Stimulated activated CD8-positive, alpha-beta memory T cell treated with anti-CD3 and anti-CD28 coated beads, Interleukin-7, amount 100 ng/mL, for 24 hours (primary cell): ENCODE results near the gene PRKRA.
"Not testable (repeated sequence)": the region's sequence is repeated elsewhere in the genome, so short reads cannot be mapped to it uniquely, and the experiment has no call there.

ENCODE experiments used
- DNase-seq: peaks from one replicate; pipeline ENCODE4 v3.0.0-alpha.2; 2020; ENCODE audit warnings: low read depth

The PRKRA gene

DNA sequence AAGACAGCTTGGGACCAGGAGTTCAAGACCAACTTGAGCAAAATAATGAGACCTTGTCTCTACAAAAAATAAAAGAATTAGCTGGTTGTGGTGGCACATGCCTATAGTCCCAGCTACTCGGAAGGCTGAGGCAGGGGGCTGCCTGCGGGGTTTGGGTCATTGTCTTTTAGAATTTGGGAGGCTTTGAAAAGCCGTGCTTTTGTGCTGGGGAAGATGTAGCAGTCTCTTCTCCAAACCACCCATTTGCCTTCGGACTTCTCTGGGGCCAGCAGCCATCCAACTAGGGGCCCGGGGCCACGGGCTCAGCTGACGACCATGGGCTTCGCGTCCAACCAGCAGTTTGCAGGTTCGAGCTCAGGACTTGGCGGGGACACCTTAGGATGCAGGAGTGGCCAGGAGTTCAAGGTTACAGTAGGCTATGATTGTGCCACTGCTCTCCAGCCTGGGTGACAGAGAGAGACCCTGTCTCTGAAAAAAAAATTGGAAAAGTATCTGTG lies 6.5 kb upstream of the PRKRA start:
- DNase-seq, result no peak

DNA sequence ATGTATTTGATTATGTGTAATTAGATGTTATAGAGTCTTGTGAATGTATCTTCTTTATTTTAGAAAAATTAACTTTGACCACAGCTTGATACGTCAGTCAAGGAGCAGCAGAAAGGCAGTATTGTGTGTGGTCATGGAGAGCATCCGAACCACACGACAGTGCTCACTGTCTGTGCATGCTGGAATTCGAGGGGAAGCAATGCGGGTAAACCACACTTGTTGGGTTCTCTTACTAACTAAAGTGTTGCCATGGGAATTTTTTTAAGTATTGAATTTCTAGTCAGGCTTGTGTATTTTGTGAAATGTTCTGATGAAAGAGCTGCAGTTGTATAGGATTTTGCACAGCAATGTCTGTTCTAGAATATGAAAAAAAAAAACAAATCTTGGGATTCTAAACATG lies 5.0 kb upstream of the PRKRA start:
- no peak for DNase-seq

DNA sequence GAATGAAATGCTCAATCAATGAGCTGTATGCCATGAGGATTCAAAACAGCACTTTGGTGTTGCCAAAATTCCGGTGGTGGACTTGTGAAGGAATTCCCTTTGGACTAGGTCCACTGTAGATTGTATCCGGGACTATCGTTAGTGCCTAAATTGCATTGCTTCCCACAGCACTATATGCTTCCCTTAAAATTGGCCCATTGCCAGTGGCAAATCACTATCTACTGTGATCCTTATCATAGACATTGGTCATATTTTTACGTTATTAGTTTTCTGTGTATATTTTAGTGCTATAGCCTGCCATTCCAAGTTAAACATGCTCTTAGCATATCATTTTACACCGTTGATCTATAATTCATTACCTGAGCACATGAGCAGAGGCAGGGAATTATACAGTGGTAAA lies 1.9 kb upstream of the PRKRA start:
- no peak for DNase-seq

DNA sequence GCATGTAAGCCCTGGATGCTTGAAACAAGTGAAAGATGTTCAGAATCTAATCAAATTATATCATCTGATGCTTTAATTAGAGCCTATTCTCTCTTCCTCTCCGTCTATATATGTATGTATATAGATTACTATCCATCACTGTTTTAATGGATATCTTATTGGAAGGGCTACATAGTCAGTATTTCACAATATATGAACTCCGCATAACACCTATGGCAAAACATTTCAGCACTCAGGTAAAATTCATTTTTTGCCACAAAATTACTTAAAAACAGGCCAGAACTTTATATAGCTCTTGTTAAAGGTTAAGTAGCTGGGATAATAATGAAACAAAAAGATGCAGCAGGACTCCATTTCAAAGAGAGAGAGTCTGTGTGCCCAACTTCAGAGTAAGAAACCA lies 1.4 kb upstream of the PRKRA start:
- DNase-seq, result no peak

DNA sequence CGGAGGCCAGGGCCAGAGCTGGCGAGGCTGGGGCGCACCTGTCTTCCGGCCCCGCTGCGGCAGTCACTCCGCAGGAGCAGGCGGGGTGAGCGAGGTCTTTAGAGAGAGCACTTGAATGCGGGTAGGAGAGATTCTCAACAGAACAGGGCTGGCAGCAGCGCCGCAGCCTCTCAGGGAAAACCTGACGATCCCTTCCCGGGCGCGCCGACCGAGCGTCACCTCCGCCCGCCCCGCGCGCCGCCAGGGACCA lies 526 bp downstream of the PRKRA start:
- DNase-seq, result no peak

DNA sequence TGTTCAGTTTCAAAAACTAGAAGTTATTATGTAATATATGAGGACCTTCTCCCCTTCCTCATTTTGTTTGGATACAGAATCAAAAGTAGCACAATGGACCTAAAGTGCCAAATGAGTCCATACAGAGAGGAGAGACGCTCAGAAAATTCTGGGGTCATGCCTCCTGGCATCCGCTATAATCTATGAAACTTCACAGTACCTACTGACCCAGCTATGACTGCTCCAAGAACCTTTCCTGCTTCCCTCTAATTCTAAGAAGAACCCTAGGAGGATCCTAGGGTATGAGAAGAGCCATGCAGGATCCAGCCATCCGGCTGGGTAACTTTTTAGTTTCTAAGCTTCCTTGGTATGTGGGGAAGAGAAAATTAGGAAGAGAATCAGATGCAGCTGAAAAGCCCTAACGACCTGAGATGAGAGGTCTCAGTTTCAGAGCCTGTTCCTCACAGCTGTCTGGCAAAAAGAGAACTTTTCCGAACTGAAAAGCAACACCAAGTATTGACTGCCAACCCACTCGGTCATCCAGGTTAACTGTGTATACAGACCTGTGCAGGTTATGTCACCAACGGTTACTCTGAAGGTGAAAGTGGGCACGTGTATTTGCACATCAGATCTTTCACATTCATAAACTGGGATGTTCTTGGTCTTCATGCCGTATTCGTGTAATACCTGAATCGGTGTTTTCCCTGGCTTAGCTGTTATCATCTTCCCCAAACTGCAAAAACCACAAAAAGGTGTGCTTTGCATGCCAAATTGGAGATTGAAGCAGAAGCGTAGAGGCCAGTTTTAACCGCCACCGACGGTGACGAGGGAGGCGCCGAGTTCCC lies 1.1 kb downstream of the PRKRA start:
- DNase-seq, result no peak

DNA sequence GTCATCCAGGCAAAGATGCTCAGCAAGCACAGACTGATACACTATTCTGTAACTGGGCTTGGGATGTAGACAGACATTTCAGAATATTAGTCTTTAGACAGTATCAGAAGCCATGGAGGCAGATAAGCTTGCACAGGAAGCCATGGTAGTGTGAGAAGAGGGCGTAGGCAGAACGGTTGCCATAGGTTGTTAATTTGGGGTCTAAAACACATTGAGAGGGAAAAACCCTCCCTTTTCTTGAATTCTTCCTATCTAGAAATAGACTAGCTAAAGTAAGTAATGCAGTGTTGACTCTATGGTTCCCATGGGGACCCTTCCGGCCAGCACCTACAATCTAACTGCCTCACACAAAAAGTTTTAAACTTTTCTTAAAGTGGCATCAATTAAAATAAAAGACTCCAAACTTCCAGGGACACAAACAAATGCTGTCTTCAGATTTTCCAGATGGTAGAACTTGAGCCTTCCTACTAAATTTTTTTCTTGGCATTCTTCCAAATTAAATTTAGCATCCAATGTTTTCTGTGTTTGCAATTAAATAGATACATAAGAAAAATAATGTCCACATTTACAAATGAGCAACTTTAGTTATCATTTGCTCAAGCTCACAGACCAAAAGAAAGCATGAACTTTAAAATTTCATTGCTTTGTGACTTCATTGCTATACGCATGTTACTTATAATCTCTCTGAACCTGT lies 1.9 kb downstream of the PRKRA start:
- no peak for DNase-seq

DNA sequence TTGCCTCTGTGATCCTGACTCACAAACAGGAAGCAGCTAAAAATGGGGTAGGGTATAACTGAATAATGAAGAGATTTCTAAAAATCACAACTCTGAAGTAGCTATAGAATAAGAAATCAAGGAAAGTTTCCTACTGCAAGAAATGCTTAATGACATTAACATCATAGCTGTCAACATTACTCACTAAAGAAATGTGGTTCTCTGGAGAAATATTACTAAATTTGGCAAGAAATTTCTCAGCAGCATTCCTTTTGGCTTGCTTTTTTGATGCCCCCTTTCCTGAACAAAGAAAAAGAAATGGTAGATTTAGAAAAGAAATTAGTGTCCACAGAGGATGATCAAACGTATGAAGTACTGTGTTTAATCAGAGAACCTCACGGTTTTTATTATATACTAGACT lies 9.5 kb downstream of the PRKRA start:
- DNase-seq, result no peak

DNA sequence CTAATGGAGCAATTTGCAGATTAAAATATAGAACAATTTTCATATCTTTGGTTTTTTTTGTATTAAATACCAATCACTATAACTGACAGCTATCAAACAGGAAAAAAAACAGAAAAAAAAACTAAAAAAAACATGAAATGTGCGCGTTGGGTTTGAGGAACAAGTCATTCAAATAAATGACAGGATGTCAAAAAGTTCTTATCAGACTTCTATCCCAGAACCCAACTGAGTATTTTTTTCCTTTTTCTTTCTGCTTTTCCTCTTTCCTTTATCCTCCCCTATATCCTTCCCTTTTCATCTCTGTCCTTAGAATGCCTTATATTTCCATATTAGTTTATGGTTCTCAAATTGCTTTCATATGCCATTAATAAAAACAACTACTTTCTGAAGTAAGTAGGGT lies 14.3 kb downstream of the PRKRA start:
- no peak for DNase-seq

DNA sequence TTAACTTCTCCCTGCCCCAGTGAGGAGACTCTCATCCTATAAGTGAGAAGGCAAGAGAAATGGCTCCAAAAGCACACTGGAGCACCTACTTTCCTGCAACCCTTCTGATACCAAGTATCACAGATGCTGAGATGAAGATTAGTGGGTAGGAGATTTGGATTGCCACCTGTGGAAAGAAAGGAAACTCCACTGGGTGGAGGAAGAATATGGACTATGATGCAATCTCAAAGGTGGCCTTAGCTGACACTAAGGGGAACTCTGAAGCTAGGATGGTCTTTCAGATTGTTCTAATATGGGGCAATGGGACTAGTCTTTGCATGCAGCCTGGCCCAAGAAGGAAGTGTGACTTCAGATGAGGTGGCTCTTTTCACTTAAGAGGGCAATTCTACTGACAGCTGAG lies 21.6 kb downstream of the PRKRA start:
- DNase-seq, result no peak

DNA sequence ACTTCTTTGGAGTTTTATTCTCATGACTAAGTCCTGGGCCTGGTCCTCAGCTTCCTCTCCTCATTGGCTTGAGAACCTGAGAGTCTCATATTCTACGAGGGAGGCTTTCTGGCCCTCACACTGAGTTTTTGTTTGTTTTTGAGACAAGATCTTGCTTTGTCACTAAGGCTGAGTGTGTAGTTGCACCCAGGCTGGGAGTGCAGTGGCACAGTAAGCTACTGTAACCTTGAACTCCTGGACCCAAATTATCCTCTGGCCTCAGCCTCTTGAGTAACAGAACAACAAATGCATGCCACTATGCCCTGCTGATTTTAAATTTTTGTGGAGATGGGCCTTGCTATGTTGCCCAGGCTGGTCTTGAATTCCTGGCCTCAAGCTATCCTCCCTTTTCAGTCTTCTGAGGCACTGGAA lies 22.6 kb downstream of the PRKRA start:
- DNase-seq, result no peak

DNA sequence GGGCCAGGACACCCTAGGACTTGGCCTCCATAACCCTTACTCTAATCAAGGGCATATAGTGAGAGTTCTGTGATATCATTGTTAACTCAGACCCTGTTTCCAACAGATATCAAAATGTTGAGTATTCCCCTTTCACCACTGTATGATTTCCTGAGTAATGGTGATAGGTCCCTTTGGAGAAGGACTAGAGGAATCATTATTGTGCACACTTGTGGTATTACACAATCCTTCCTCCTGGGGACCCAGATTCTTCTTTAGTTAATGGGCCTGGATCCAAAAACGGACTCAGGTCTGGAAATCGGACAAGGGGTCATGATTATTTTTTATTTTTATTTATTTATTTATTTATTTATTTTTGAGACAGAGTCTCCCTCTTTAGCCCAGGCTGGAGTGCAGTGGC lies 23.5 kb downstream of the PRKRA start:
- no peak for DNase-seq

DNA sequence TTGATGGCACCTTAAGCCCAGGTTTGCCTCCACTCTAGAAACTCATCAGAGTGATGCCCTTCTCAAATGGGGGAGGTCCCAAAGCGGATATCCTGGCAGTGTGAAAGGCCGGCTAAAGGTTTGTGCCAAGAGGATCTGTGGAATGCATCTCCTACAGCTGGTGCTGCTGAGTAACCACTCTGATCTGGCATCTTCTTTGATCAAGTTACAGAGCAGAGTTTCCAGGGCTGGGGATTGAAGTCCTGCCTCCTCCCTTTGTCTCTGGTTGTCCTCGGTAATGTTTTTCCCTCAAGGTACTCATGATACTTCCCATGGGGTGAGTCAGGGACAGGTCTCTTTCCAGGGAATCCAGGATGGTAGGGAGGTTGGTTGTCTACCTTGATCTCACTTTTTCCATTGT lies 24.6 kb downstream of the PRKRA start:
- DNase-seq, result no peak

DNA sequence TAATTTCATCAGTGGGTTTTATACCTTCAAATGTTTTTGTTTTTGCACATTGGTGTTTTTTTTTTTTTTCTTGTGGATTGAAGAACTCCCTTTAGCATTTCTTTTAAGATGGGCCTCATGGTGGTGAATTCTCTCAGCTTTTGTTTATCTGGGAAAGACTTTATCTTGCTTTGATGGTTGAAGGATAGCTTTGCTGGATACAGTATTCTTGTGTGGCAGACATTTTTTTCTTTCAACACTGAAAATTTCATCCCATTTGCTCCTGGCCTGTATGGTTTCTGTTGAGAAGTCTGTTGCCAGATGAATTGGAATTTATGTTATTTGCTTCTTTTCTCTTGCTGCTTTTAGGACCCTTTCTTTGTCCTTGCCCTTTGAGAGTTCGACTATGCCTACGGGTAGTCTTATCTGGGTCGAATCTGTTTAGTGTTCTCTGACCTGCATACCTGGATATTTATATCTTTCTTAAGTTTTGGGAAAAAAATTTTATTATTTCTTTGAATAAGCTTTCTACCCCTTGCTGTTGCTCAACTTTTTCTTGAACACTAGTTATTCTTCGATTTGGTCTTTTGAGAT lies 25.6 kb downstream of the PRKRA start:
- DNase-seq, result no peak

DNA sequence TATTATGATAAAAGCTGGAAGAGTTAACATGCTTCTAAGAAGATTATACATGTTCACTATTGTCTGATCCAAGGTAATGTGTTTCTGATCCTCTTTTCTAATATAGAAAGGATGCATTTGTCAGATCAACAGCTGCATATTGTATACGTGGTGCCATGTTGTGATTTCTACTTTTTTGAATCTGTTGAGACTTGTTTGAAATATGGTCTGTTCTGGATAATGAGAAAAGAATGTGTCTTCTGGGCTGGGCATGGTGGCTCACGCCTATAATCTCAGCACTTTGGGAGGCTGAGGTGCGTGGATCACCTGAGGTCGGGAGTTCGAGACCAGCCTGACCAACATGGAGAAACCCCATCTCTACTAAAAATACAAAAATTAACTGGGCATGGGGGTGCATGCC lies 27.2 kb downstream of the PRKRA start:
- not testable (repeated sequence) for DNase-seq

DNA sequence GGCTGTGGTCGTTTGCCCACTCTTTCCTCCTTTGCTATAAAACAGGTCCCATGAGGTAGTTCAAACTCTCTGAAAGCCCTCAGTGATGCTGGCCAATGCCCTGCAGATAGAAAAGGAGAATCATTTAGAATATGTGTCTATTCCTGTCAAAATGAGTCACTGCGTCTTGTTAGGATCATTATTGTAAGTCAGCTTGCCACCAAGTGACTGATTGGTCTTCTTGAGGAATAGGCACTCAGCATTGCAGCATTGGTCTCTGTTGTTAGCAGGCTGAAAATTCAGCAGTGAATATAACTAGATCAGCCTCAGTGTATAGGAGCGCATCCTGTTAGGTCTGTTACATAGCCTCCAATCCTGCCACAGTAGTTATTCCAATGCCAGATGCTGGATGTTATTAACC lies 28.9 kb downstream of the PRKRA start:
- no peak for DNase-seq

DNA sequence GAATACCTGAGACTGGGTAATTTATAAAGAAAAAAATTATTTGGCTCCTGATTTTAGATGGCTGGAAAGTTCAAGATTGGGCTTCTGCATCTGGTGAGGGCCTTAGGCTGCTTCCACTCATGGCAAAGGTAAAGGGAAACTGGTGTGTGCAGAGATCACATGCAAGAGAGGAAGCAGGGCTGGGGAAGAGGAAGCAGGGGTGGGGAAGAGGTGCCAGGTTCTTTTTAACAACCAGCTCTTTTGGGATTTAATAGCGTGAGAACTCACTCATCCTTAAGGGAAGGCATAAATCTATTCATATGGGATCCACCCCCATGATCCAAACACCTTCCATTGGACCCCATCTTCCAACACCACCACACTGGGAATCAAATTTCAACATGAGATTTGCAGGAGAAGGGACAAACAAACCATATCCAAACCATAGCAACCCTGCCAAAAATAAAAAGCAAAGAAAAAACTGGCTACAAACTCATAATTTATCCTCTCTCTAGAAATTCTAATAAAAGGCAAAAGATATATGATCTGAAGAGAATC lies 30.4 kb downstream of the PRKRA start:
- DNase-seq, result no peak

DNA sequence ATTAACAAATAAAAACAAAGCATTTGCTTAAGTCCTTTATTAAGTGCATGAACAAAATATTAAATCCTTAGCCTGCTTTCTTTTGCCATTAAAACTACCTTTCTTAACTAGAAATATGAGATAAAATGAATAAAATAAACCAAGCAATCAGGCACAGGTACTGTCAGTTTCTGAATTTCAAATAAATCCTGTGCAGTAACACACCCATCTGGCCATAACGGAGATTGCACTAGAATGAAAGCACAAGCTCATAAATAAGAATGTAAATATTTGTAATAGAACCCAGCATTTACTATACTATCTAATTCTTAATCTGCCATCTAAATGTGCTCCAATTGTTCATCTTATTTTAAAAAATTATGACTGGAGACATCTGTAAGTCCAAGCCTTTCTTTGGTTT lies 31.9 kb downstream of the PRKRA start:
- DNase-seq, result no peak

DNA sequence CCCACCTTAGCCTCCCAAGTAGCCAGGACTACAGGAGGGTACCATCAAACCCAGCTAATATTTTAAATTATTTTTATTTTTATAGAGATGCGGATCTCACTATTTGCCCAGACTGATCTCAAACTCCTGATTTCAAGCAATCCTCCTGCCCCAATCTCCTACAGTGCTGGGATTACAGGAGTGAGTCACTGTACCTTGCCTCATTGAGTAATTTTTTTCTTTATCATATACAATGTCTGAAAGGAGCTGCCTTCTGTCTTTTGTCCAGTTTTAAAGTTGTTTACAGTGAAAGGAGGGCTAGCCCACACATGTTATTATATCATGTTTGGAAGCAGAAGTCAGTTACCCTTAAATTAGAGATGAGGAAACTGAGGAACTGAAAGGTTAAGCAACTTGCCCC lies 32.5 kb downstream of the PRKRA start:
- DNase-seq, result no peak

DNA sequence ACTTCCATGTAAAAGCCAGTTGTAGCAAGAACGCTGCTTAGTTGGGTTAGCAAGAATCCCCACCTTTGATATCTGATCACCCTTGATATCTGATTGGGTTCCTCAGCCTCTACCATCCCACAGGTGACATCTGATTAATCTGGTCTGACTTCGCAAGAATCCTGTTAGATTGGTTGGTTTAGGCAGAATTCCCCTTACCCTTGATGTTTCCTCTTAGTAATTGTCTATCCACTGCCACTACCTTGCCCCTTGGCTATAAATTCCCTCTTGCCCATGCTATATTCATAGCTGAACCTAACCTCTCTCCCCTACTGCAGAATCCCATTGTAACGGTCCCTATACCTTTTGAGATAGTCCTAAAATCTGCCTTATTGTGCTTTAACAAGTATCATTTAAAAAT lies 33.1 kb downstream of the PRKRA start:
- no peak for DNase-seq

DNA sequence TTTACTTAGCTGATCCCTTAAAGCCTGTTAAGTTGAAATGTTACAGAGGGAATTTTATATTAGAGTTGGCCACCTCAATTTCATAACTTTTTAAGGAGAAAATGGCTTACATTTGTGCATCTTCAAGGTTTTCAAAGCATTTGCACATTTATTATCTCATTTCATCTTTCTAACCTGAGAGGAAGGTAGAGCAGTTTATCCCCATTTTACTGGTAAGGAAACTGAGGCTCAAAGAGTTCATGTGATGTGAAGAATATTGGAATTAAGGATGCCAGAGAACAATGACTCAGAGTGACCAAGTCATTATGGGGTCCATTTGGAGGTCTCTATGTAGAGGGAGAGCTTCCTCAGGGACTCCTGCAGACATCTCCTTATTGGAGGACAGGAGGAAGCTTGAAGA lies 35.0 kb downstream of the PRKRA start:
- DNase-seq, result no peak

DNA sequence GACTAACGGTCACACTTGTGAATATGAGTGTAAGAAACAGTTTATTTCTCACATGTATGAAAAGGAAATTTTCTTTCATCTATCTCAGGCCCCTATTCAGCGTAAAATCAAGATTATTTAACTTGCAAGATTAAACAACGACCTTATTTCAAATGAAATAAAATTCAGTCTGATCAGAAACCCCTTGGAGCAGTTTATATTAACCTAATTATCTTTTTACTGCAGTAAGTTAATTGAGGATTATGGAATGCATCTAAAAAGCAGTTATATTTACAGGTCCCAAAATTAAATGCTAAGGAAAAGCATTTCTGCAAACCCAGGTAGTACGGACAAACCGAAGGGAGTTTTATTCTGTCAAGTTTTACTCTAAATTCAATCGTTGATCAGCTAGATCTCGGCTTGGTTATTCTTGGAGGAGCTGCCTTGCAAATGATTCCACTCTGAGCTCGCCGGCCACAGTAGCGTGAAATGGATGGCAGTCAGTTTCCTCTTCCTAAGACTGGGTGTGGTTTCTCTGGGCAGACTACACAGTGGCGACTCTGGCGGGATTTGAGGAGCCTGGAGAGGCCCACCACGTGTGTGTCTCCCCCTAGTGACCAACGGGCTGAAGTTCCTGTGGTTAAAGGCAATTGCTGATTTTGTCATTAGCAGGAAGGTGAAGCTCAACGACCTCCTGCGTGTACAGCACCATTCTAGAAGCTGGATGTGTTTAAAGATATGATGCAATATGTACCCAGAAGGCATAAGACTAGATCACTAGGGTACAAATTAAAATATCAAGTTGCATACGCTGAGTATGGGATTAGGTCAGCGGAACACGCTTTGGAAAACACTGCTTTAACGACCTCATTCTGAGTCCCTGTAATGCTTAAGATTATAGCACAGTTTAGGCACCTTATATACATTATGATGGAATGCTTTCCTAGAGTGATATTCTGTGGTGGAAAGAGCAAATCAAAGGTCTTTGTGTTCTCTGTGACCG lies 36.4 kb downstream of the PRKRA start:
- DNase-seq, result peak; percentile 57
